ENCODE data around the gene NAXE. TPM values are rescaled to one million over a fixed set of nuclear protein-coding genes. Genes with fewer than 3 reads are reported as not detected.
"Not testable (repeated sequence)": the region's sequence is repeated elsewhere in the genome, so short reads cannot be mapped to it uniquely, and the experiment has no call there.

NAXE gene
- total RNA-seq, 4 donors from 2014 or later = 25.1 to 104 (median 77.5) TPM

DNA sequence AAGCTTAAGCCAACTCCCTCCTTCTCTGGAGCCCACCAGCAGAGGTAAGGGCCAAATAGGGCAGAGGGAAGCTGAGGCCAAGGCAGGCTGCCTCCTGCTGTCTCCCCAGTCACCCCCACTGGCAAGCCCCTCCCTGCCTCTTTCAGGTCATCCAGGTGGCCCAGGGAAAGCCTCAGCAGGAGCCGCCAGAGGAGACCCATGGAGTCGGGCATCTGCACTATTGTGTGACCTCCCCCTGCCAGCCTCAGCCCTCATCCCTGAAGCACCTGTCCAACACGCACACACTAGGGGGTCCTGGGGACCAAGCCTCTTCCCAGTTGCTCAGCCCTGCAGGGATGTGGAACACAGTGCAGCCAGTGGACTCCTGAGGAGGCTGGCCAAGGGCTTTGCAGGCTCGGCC, 5.3 kb upstream of the NAXE start:
- DNase-seq = no peak
- Histone ChIP-seq H3K9me3 (no peaks in the 10 kb centered on the region), H3K36me3 (no peaks in the 10 kb centered on the region), H3K27ac (no peak overlapping the region), H3K4me3 (no peak overlapping the region), H3K4me1 (peaks cover 4 to 9% (median 6%) of the 10 kb centered on the region in 4 donors), H3K27me3 (no peaks in the 10 kb centered on the region)
- intact Hi-C loops (cut with DNase I; ENCODE audit: low total_unique reads) (no loop called here), in situ Hi-C loops (cut with MboI; ENCODE audit: low pct_ligation_motif_present in 1 of 4, low pct_unique_long_range_greater_than_20kb in 1 of 4, low sequenced_read_pairs in 3 of 4) (no loop called here)
- TF ChIP-seq EP300 (IDR thresholded peaks at IDR 0.05; ENCODE audit: low read depth) = no peak
- TF ChIP-seq, protein P1, sequence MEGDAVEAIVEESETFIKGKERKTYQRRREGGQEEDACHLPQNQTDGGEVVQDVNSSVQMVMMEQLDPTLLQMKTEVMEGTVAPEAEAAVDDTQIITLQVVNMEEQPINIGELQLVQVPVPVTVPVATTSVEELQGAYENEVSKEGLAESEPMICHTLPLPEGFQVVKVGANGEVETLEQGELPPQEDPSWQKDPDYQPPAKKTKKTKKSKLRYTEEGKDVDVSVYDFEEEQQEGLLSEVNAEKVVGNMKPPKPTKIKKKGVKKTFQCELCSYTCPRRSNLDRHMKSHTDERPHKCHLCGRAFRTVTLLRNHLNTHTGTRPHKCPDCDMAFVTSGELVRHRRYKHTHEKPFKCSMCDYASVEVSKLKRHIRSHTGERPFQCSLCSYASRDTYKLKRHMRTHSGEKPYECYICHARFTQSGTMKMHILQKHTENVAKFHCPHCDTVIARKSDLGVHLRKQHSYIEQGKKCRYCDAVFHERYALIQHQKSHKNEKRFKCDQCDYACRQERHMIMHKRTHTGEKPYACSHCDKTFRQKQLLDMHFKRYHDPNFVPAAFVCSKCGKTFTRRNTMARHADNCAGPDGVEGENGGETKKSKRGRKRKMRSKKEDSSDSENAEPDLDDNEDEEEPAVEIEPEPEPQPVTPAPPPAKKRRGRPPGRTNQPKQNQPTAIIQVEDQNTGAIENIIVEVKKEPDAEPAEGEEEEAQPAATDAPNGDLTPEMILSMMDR (IDR thresholded peaks at IDR 0.05) = no peak
- no peak for TF ChIP-seq POLR2A (IDR thresholded peaks at IDR 0.05)
- WGBS, 2 donors (ENCODE audit: low coverage in 1 of 2) = 60 to 61% methylated on average over 1 to 3 of the region's 4 CpGs

DNA sequence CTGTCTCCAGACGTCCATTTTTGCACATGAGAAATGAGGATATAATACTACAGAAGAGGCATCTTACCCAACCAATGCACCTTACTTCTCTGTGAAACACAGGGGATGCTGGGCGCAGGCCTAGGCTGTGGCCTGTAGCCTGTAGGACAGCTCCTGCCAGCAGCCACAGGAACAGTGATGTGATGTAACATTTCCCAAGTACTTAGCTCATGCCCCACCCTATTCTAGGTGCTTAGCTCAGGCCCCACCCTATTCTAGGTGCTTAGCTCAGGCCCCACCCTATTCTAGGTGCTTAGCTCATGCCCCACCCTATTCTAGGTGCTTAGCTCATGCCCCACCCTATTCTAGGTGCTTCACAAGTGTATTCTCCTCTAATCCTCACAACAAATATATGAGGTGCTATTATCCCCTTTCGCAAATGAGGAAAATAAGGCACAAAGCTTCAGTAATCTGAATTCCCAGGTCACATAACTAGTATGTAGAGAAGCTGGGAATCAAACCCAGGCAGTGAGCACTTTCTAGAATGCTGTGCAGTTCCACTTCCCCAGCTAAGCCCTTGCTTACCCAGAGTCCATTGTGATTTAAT, 4.6 kb upstream of the NAXE start:
- Histone ChIP-seq H3K27ac (no peak overlapping the region), H3K4me1 (peaks cover 4 to 10% (median 6%) of the 10 kb centered on the region in 4 donors), H3K36me3 (no peaks in the 10 kb centered on the region), H3K4me3 (no peak overlapping the region), H3K9me3 (no peaks in the 10 kb centered on the region), H3K27me3 (no peaks in the 10 kb centered on the region)
- DNase-seq = peak; percentile 47
- 87% methylated on average over 3 of the region's 3 CpGs; no CpG with 5 or more reads in 1 of the 2 donors for WGBS, 2 donors (ENCODE audit: low coverage in 1 of 2)
- in situ Hi-C loops (cut with MboI; ENCODE audit: low pct_ligation_motif_present in 1 of 4, low pct_unique_long_range_greater_than_20kb in 1 of 4, low sequenced_read_pairs in 3 of 4) (no loop called here), intact Hi-C loops (cut with DNase I; ENCODE audit: low total_unique reads) (no loop called here)
- peak; percentile 24 for TF ChIP-seq POLR2A (IDR thresholded peaks at IDR 0.05)
- TF ChIP-seq POLR2AphosphoS5 (IDR thresholded peaks at IDR 0.05) = peak in 1 of 3 donors; percentile 30
- TF ChIP-seq EP300 (IDR thresholded peaks at IDR 0.05; ENCODE audit: low read depth) = no peak
- TF ChIP-seq, protein P1 (IDR thresholded peaks at IDR 0.05) = no peak

DNA sequence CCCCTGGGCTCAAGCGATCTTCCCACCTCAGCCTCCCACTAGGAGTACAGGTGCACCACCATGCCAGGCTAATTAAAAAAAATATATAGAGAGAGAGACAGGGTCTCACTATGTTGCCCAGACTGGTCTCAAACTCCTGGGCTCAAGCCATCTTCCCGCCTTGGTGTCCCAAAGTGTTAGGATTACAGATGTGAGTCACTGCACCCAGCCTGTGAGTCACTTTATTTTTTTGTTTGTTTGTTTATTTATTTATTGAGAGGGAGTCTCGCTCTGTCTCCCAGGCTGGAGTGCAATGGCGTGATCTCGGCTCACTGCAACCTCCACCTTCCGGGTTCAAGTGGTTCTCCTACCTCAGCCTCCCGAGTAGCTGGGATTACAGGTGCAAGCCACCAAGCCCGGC, 3.6 kb upstream of the NAXE start:
- H3K9me3 ChIP-seq; H3K4me3 ChIP-seq; intact Hi-C loops (cut with DNase I; ENCODE audit: low total_unique reads); H3K36me3 ChIP-seq; H3K27me3 ChIP-seq; in situ Hi-C loops (cut with MboI; ENCODE audit: low pct_ligation_motif_present in 1 of 4, low pct_unique_long_range_greater_than_20kb in 1 of 4, low sequenced_read_pairs in 3 of 4); DNase-seq; H3K27ac ChIP-seq: not testable (repeated sequence)
- 82 to 83% methylated on average over 4 to 8 of the region's 8 CpGs for WGBS, 2 donors (ENCODE audit: low coverage in 1 of 2)
- H3K4me1 ChIP-seq = peaks cover 9 to 18% (median 11%) of the 10 kb centered on the region in 4 donors

DNA sequence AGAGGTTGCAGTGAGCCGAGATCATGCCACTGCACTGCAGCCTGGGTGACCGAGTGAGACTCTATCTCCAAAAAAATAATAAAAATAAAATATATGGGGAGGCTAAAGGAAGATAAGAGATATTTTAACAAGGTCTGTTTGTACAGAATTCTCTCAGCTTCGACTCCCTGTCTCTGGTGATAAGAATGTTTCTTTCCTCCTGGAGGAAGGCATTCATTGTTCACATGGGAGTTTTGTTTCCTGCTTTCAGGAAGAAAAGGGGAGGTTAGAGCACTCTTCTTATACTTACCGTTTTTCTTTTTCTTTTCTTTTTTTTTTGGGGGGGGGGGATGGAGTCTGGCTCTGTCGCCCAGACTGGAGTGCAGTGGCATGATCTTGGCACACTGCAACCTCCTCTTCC, 2.0 kb upstream of the NAXE start:
- H3K27me3 ChIP-seq = no peaks in the 10 kb centered on the region
- no peaks in the 10 kb centered on the region for H3K36me3 ChIP-seq
- intact Hi-C loops (cut with DNase I; ENCODE audit: low total_unique reads) = no loop called here
- no peak overlapping the region for H3K27ac ChIP-seq
- in situ Hi-C loops (cut with MboI; ENCODE audit: low pct_ligation_motif_present in 1 of 4, low pct_unique_long_range_greater_than_20kb in 1 of 4, low sequenced_read_pairs in 3 of 4) = no loop called here
- no peak overlapping the region for H3K4me3 ChIP-seq
- H3K9me3 ChIP-seq = no peaks in the 10 kb centered on the region
- TF ChIP-seq POLR2AphosphoS5 (IDR thresholded peaks at IDR 0.05) = no peak
- TF ChIP-seq POLR2A (IDR thresholded peaks at IDR 0.05) = no peak
- TF ChIP-seq, protein P1 (IDR thresholded peaks at IDR 0.05) = no peak
- H3K4me1 ChIP-seq = peaks cover 9 to 14% (median 11%) of the 10 kb centered on the region in 4 donors
- no peak for DNase-seq
- WGBS, 2 donors (ENCODE audit: low coverage in 1 of 2) = 76 to 80% methylated on average over 4 to 5 of the region's 5 CpGs
